GM21619 (cell line): Measurements from ENCODE around the gene LYSMD1.

Source experiments
- ATAC-seq: cut with Tn5 transposase; IDR thresholded peaks from one replicate; pipeline ENCODE4 v1.9.1; 2021; ENCODE audit not compliant: unreplicated experiment

Gene LYSMD1

DNA sequence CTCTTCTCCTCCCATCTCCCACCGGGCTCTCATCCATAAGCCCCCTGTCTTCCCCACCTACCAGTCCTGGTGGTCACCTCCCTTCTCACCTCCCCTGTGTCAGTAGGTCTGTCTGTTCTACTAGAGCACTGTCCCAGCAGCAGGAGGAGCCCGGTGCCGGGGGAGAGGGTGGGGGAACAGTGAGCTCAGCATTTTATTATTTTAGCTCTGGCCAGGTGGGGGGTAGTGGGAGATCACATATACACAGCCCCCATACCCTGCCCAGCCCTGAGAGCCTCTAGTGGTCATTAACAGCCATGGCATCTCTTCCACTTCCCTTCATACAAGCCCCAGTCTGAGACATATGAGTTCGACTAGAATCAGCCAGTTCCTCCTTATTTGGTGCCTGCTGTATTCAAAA lies 10.2 kb upstream of the LYSMD1 start, which contains the start of gene TMOD4:
Gene TMOD4 (minus strand): TSS at position 119 of the 400 bp plus-strand sequence. CDS start 1,106 bp downstream, outside the sequence.
- no peak for ATAC-seq

DNA sequence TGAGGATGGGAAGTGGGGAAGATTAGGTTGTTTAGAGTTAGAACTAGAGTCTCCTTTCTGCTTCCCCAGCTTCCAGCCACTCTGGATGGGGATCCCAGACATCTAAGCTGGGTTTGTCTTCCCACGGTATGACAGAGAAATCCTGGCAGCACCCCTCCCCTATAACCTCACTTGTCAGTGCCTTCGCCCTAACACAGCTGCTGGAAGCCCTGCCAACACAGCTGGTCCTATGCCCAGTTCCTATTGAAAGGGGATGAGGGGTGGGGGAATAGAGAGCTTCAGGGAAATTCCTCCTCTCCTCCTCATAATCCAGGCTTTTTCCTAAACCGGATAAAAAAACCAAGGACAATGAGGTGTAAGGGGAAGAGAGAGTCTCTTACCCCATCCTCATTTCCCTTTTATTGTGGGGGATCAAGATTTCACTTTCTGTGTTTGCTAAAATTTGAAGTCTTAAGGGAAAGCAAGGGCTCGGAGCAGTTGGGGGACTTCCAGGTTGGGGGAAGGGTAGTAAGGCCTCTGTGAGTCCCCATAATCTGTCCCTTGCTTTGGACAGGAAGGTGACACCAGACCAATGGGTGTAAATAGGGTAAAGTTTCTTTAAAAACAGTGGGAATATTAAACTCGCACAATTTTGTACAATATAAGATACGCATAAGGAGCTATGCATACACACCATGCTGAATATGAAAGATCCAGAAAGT lies 9.5 kb upstream of the LYSMD1 start:
- ATAC-seq, result no peak

DNA sequence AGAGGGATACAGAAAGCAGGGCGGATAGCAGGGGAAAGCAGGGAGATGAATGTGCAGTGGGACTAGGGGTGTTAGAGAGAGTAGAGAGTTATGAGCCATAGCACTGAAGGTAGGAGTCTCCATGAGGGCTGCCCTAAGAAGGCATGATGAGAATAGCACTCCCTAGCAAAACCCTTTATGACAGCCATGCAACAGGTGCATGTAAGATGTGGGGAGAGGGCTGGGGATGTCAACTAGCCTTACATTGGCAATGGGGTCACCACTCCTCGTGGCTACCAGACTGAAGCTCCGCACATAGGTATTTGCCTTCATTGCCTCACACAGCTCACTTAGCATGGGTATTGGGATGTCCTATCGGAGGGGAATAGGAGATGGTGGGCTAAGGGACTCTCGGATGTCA lies 5.5 kb upstream of the LYSMD1 start:
- ATAC-seq, result no peak

DNA sequence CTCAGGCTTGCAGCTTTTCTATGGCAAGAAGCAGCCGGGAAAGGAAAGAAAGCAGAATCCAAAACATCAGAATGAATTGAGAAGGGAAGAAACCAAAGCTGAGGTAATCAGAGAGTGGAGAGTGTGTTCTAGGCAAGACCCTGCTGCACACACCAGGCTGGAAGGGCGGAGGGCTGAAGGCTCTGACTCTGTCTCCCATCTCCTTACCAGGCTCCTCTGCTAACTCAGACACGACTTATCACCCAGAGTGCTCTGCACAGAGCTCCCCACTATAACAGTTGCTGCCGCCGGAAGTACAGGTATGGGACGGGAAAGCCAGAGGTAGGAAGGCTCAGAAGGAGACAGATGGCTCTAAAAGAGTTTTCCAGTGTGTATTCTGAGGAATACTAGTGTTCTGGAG lies 1.4 kb upstream of the LYSMD1 start:
- ATAC-seq, result no peak

GRCh38 chr1:151166505-151166956 lies 829 bp upstream of the LYSMD1 start:
- ATAC-seq, result no peak

- ATAC-seq, result peak; percentile 15
Measured at GRCh38 chr1:151165281-151165737, 393 bp downstream of the LYSMD1 start.

- ATAC-seq, result no peak
Measured at GRCh38 chr1:151164732-151165280, 896 bp downstream of the LYSMD1 start.

DNA sequence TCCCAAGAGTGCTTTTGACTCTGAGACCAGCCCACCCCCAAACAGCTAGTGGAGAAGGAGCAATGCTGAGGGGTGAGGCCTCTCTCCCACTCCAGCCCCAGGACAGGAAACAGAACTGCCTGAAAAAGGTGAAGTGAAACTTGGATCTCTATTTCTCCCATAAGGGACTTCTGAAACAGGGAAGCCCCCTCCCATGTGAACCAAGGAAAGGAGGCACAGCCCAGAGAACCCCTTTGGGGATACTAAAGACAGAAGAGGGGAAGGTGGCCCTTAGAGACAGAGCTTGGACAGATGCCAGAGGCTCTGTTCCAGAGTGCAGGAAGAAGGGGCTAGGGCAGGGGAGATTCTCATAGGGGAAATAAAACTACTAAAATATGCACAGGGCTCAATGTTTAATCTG lies 6.3 kb downstream of the LYSMD1 start:
- no peak for ATAC-seq

GRCh38 chr1:151158751-151159251 lies 6.9 kb downstream of the LYSMD1 start:
- ATAC-seq, result no peak

DNA sequence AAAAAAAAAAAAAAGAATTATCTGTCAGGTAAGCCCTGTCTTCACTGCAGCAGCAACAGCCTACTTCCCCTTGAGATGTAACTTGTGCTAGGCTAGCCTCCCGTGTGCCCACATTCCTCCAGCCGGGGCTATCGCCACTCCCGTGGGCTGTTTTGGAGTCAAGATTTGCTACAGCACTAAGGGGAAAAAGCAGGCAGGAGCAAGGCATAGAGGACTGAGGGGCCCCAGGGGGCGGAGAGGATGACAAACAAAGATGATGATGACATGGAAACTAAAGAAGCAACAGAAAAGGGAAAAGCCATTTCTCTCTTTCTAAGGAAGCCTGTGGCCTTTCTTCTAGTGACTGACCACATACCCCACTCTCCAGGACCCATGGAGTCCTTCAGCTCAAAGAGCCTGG lies 7.4 kb downstream of the LYSMD1 start:
- ATAC-seq, result no peak

DNA sequence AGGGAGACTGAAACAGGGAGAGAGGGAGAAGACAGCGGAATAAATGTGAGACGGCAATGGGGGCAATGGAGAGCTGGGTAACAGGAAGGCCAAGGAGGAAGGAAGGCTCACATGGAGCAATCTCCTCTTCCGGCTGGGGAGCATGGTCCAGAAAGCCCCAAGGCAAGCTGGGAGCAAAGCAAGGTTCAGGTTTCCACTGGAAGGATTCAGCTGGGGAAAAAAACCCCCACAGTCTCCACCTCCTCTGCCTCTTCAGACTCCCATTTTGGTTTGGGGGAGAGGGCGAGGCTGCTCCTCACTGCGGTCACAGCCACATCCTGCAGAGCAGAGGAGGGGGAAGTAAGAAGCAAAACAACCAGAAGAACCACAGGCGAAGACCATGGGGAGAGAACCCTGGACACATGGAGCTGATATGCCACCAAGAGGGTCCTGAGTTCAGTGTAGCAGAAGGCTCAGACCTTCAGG lies 8.6 kb downstream of the LYSMD1 start:
- ATAC-seq, result no peak

DNA sequence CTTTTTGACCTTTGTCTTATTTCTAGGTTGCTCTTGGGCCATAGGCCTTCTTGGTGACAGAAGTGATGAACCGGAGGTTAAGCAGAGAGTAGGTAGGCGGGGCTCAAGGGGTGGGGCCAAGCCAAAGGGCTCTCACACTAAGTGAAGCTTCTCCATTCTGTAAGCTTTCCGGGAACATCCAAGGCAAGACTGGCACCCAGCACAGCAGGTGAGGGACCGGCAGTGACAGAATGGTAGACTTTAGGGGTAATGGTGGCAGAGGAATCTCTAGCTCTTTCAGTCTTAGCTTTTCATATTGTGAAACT lies 9.2 kb downstream of the LYSMD1 start, which contains the start of gene TNFAIP8L2:
Gene TNFAIP8L2 (plus strand): TSS at position 135 of the 305 bp plus-strand sequence. CDS start 2,049 bp downstream, outside the sequence.
- peak; percentile 66 for ATAC-seq

GRCh38 chr1:151147665-151148064 lies 18.0 kb downstream of the LYSMD1 start:
- ATAC-seq, result no peak

DNA sequence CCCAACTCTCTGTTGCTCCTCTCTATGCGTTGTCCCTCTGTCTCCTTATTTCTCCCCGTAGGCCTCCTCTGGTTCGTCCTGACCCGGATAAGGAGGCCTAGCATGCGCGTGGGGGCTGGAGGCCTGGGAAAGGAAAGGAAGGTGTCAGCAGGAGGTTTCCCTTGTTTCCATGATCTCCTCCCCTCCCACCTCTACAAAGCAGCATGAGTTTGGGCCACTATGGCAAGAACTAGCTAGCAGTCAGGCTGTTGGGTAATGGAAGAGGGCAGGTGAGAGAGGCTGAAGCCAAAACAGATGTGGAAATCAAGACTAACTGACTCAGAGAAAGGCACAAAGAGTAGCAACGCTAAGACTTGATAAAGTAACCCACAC lies 18.6 kb downstream of the LYSMD1 start:
- ATAC-seq, result no peak

DNA sequence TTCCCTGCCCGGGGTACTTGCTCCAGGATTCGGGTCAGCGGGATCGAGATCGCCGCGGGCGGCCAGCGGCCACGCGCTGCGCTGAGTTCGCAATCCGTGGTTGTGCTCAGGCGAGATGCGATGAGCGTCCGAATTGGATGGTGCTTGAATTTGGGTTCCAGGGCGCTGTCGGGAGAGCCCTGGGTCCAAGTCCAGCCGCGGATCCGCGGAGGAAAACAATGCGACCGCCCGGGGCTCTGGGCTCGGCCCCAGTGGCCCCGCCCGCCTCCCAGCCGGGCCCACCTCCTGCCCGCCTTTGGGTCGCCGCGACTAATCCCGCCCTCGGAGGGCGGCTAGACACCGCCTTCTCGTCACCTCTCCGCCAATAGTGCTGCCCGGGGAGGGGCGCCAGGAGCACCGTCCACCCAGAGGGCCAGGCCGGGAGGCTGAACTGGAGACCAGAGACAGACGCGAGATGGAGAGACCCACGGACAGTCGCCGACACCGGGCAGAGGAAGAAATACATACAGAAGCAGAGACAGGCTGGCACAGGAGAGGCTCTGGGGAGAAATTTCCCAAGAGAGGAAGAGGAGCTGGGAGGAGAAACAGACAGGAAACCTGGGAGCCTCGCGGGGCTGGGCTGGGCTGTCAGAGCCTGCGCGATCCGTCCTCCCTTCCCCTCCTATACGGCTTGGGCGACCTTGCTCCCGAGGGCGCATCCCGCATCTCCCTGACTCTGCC lies 19.1 kb downstream of the LYSMD1 start, which contains the start of gene SEMA6C:
Gene SEMA6C (minus strand): TSS at position 220 of the 720 bp plus-strand sequence. CDS start 4,010 bp downstream, outside the sequence.
- ATAC-seq, result peak; percentile 96

- ATAC-seq, result peak; percentile 3
Measured at GRCh38 chr1:151146072-151146411, 19.7 kb downstream of the LYSMD1 start.

GRCh38 chr1:151145304-151146071 lies 20.2 kb downstream of the LYSMD1 start:
- no peak for ATAC-seq

DNA sequence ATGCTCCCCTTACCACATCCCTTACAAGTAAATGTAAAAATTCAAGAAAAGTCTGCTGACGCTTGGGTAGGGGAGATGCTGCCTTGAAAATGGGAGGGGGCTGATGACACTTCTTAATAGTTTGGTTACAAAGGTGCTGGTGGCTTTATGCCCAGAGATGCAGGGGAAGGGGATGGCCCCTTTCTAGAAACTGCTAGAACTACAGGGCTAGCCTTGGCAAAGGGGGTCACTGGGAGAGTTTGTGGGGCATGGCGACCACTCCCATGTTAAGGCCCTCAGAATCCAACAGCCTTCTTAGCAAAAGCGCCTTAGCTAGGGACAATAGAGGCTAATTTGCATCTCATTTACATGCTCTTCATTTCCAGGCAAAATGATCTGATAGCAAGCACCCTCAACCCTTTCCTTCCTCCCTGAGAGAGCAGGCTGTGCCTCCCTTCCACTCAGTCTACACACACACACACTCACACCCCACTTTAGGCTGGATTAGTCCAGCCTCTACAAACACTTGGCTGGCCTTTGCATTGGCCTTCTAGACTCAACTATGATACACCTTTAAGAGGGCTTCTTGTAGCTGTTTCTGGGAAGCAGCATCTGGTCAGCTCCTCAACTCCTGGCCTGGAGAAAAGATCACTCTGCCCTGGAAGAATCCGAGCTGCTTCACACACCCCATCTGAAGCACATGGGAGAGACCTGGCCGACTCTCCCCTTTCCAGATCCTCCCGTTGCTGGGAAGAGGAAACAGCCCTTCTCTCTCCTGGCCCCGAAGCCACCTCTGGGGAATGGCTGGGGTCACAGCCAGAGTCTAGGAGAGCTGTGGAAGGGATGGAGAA lies 21.0 kb downstream of the LYSMD1 start:
- no peak for ATAC-seq

DNA sequence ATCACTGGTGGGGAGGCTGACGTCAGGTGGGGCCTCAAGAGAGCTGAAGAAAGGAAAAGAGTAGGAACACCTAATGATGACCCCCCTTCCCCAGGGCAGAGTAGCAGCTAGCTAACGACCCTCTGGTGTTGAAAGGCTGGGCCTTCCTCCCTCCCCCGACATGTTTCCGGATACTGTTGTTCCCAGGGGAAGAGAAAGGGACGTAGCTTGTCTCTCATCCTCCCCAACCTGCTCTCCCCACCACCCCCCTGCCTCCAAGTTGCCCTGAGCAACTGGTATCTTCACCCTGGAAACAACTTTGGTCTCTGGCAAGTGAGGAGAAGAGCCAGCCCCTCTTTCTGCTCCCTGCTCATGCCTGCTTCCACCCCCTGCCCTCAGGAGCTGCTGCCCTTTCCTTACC lies 21.7 kb downstream of the LYSMD1 start:
- no peak for ATAC-seq

DNA sequence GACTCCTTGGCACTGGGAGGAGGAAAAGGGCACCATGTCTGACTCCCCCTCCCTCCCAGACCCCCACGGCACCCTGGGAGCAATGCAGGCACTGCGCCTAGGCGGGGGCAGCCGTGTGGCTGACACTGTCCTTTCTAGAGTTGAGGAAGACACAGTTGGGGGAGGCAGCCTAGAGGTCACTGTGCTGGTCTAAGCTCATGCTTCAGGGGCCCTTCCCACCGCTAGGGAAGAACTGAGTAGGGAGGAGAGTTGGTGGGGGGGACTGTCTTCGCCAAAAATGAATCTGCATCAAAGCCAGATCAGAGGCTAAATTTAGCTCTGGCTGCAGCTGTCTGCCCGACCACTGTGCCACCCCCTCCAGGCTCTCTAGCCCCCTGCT lies 22.7 kb downstream of the LYSMD1 start:
- no peak for ATAC-seq
